ENCODE measurements around the gene CEP295NL.
"Not testable (repeated sequence)": the region's sequence is repeated elsewhere in the genome, so short reads cannot be mapped to it uniquely, and the experiment has no call there.

DNA sequence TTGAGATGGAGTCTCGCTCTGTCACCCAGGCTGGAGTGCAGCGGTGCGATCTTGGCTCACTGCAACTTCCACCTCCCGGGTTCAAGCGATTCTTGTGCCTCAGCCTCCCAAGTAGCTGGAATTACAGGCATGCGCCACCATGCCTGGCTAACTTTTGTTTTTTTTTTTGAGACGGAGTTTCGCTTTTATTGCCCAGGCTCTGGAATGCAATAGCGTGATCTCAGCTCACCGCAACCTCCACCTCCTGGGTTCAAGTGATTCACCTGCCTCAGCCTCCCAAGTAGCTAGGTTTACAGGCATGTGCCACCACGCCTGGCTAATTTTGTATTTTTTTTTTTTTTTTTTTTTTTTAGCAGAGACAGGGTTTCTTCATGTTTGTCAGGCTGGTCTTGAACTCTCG is 42.5 kb upstream of the CEP295NL start:
- TF ChIP-seq POLR2A, CTCF (IDR thresholded peaks at IDR 0.05): not testable (repeated sequence)
